ENCODE results near the gene MINDY3.
A peak's percentile ranks its signal among the peaks of the same experiment; 100 is the strongest.

Gene MINDY3

DNA sequence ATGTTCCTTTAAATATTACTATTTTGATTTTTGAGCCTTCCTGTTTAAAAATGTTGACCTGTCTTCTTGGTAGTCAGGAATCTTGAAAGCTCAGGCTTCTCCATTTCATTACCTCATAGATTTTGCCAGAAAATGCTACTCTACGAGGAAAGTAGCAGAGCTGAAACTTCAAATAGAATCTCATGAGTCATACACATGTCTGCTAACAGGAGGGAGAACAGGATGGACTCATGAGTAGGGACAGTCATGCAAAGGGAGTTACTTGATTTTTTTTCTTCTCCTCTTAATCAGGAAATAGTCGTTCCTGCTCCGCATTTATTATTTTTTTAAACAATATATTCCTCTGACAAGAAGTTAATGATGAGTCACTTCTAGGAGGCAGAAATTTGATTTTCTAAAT lies 37.0 kb upstream of the MINDY3 start:
- 0 out of 2 replicates have a peak, but pooled peaks have one; percentile 9 for TF ChIP-seq ISL1 (CRISPR knock-in tag; IDR thresholded peaks at IDR 0.05)
- TF ChIP-seq, protein P1, sequence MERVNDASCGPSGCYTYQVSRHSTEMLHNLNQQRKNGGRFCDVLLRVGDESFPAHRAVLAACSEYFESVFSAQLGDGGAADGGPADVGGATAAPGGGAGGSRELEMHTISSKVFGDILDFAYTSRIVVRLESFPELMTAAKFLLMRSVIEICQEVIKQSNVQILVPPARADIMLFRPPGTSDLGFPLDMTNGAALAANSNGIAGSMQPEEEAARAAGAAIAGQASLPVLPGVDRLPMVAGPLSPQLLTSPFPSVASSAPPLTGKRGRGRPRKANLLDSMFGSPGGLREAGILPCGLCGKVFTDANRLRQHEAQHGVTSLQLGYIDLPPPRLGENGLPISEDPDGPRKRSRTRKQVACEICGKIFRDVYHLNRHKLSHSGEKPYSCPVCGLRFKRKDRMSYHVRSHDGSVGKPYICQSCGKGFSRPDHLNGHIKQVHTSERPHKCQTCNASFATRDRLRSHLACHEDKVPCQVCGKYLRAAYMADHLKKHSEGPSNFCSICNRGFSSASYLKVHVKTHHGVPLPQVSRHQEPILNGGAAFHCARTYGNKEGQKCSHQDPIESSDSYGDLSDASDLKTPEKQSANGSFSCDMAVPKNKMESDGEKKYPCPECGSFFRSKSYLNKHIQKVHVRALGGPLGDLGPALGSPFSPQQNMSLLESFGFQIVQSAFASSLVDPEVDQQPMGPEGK (CRISPR knock-in tag; IDR thresholded peaks at IDR 0.05; ENCODE audit: borderline replicate concordance) = no peak
- peak; percentile 64; the same call in 2 of the 3 replicates for ATAC-seq

GRCh38 chr10:15896654-15897053 lies 36.3 kb upstream of the MINDY3 start:
- TF ChIP-seq ZFP30 (CRISPR knock-in tag; IDR thresholded peaks at IDR 0.05) (no peak), TOX (CRISPR knock-in tag; IDR thresholded peaks at IDR 0.05; ENCODE audit: borderline replicate concordance) (no peak), OSR1 (CRISPR knock-in tag; IDR thresholded peaks at IDR 0.05) (no peak), ZNF70 (CRISPR knock-in tag; IDR thresholded peaks at IDR 0.05) (no peak), ARNTL (CRISPR knock-in tag; IDR thresholded peaks at IDR 0.05; ENCODE audit: borderline replicate concordance, low read depth) (no peak), ESRRG (CRISPR knock-in tag; IDR thresholded peaks at IDR 0.05) (no peak), ZFP3 (CRISPR knock-in tag; IDR thresholded peaks at IDR 0.05) (no peak)
- TF ChIP-seq, protein P2, sequence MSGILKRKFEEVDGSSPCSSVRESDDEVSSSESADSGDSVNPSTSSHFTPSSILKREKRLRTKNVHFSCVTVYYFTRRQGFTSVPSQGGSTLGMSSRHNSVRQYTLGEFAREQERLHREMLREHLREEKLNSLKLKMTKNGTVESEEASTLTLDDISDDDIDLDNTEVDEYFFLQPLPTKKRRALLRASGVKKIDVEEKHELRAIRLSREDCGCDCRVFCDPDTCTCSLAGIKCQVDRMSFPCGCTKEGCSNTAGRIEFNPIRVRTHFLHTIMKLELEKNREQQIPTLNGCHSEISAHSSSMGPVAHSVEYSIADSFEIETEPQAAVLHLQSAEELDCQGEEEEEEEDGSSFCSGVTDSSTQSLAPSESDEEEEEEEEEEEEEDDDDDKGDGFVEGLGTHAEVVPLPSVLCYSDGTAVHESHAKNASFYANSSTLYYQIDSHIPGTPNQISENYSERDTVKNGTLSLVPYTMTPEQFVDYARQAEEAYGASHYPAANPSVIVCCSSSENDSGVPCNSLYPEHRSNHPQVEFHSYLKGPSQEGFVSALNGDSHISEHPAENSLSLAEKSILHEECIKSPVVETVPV (CRISPR knock-in tag; IDR thresholded peaks at IDR 0.05) = no peak
- no peak for ATAC-seq

GRCh38 chr10:15884447-15884846 lies 24.1 kb upstream of the MINDY3 start:
- TF ChIP-seq, protein P1 (CRISPR knock-in tag; IDR thresholded peaks at IDR 0.05; ENCODE audit: borderline replicate concordance) = no peak
- no peak for ATAC-seq

DNA sequence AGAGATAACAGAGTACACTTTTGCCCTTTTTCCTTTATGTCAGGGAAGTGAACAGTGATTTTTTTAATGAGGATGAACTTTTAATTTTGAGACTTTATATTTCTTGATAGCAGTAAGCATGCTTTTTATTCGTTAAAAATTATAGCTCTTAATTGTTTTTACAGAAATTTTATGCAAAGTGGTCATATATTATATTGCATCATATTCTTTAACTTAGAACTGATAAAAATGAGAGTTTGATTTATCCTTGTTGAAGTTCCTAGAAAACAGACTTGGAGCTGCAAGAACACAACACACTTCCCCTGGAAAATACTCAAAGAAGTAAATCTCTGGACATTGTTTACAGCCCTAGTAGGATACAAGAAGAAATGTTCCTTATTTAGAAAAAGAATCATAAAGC lies 21.2 kb upstream of the MINDY3 start:
- no peak for TF ChIP-seq ISL1 (CRISPR knock-in tag; IDR thresholded peaks at IDR 0.05)
- no peak for TF ChIP-seq TOX (CRISPR knock-in tag; IDR thresholded peaks at IDR 0.05; ENCODE audit: borderline replicate concordance)
- TF ChIP-seq, protein P3, sequence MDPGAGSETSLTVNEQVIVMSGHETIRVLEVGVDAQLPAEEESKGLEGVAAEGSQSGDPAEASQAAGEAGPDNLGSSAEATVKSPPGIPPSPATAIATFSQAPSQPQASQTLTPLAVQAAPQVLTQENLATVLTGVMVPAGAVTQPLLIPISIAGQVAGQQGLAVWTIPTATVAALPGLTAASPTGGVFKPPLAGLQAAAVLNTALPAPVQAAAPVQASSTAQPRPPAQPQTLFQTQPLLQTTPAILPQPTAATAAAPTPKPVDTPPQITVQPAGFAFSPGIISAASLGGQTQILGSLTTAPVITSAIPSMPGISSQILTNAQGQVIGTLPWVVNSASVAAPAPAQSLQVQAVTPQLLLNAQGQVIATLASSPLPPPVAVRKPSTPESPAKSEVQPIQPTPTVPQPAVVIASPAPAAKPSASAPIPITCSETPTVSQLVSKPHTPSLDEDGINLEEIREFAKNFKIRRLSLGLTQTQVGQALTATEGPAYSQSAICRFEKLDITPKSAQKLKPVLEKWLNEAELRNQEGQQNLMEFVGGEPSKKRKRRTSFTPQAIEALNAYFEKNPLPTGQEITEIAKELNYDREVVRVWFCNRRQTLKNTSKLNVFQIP (CRISPR knock-in tag; IDR thresholded peaks at IDR 0.05; ENCODE audit: borderline replicate concordance, low read depth) = no peak
- TF ChIP-seq, protein P1 (CRISPR knock-in tag; IDR thresholded peaks at IDR 0.05; ENCODE audit: borderline replicate concordance) = no peak
- no peak for TF ChIP-seq ZC3H10 (CRISPR knock-in tag; IDR thresholded peaks at IDR 0.05)
- TF ChIP-seq ZNF8 (CRISPR knock-in tag; IDR thresholded peaks at IDR 0.05) = no peak
- TF ChIP-seq, protein P4, sequence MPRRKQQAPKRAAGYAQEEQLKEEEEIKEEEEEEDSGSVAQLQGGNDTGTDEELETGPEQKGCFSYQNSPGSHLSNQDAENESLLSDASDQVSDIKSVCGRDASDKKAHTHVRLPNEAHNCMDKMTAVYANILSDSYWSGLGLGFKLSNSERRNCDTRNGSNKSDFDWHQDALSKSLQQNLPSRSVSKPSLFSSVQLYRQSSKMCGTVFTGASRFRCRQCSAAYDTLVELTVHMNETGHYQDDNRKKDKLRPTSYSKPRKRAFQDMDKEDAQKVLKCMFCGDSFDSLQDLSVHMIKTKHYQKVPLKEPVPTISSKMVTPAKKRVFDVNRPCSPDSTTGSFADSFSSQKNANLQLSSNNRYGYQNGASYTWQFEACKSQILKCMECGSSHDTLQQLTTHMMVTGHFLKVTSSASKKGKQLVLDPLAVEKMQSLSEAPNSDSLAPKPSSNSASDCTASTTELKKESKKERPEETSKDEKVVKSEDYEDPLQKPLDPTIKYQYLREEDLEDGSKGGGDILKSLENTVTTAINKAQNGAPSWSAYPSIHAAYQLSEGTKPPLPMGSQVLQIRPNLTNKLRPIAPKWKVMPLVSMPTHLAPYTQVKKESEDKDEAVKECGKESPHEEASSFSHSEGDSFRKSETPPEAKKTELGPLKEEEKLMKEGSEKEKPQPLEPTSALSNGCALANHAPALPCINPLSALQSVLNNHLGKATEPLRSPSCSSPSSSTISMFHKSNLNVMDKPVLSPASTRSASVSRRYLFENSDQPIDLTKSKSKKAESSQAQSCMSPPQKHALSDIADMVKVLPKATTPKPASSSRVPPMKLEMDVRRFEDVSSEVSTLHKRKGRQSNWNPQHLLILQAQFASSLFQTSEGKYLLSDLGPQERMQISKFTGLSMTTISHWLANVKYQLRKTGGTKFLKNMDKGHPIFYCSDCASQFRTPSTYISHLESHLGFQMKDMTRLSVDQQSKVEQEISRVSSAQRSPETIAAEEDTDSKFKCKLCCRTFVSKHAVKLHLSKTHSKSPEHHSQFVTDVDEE (CRISPR knock-in tag; IDR thresholded peaks at IDR 0.05) = no peak
- no peak for TF ChIP-seq CSDC2 (CRISPR knock-in tag; IDR thresholded peaks at IDR 0.05)
- no peak for TF ChIP-seq ZNF565 (CRISPR knock-in tag; conservative IDR thresholded peaks at IDR 0.05; ENCODE audit: low read depth)
- ATAC-seq = no peak

Data from SK-N-SH treated with all-trans-retinoic acid at 6 μM for 48 hours (cell line).